OCI-LY7 (cell line): ENCODE data around the gene AGMO. TPM values are rescaled to one million over a fixed set of nuclear protein-coding genes. Genes with fewer than 3 reads are reported as not detected.

Experiments used
- BruUV-seq: library from RNA; stranded (reverse); fragments of 400-500 nt; replicated peaks from 2 replicates; lab custom pipeline; 2021; lab: Mats Ljungman, UMichigan
- CTCF ChIA-PET: fragments of 300-600 bp; sonication (Branson Sonifier 250); formaldehyde crosslinking; loops from one replicate; lab custom pipeline; 2022; ENCODE audit warnings: antibody characterized with exemption; ENCODE audit not compliant: unreplicated experiment; lab: Charles Lee
- POLR2A ChIA-PET: fragments of 300-600 bp; sonication (Branson Sonifier 250); formaldehyde crosslinking; loops from one replicate; lab custom pipeline; 2022; ENCODE audit warnings: antibody characterized with exemption; lab: Charles Lee
- DNase-seq: peaks from one replicate; pipeline ENCODE4 v3.0.0-alpha.2; 2015; ENCODE audit warnings: low spot score
- H2AFZ ChIP-seq: fragments of 200-600 bp; sonication (generic), shearing (Covaris generic); 2 replicates; pipeline ENCODE4 v1.6.1; 2014; ENCODE audit warnings: mild to moderate bottlenecking, antibody characterized with exemption, low read length, moderate library complexity
- H3K27ac ChIP-seq: fragments of 200-600 bp; sonication (generic); 2 replicates; pipeline ENCODE4 v1.5.1; 2014; ENCODE audit warnings: mixed run types, low read depth, mild to moderate bottlenecking, moderate library complexity, low read length, inconsistent platforms; ENCODE audit not compliant: poor library complexity, severe bottlenecking
- H3K36me3 ChIP-seq: fragments of 200-600 bp; sonication (generic); 2 replicates; pipeline ENCODE4 v1.6.1; 2014; ENCODE audit warnings: mild to moderate bottlenecking, antibody characterized with exemption, low read length, moderate library complexity, mixed read lengths; ENCODE audit not compliant: insufficient read depth
- H3K4me1 ChIP-seq: fragments of 200-600 bp; sonication (generic); 2 replicates; pipeline ENCODE4 v1.5.1; 2014; ENCODE audit warnings: mild to moderate bottlenecking, low read length; ENCODE audit not compliant: insufficient read depth, poor library complexity, severe bottlenecking
- H3K4me2 ChIP-seq: fragments of 200-600 bp; sonication (generic); 2 replicates; pipeline ENCODE4 v1.6.1; 2014; ENCODE audit warnings: mild to moderate bottlenecking, low read length
- H3K4me3 ChIP-seq: fragments of 200-600 bp; sonication (generic); 2 replicates; pipeline ENCODE4 v1.5.1; 2014; ENCODE audit warnings: mild to moderate bottlenecking, low read depth, low read length; ENCODE audit not compliant: poor library complexity, severe bottlenecking
- H3K79me2 ChIP-seq: fragments of 200-600 bp; sonication (generic); 2 replicates; pipeline ENCODE4 v1.6.1; 2016; ENCODE audit warnings: low read depth, mild to moderate bottlenecking, low read length, moderate library complexity, mixed read lengths; ENCODE audit not compliant: insufficient read depth
- H3K9me2 ChIP-seq: fragments of 200-600 bp; sonication (generic); 2 replicates; pipeline ENCODE4 v1.6.1; 2016; ENCODE audit warnings: mild to moderate bottlenecking, low read length, mixed read lengths; ENCODE audit not compliant: insufficient read depth
- H3K9me3 ChIP-seq: fragments of 200-600 bp; sonication (generic); 2 replicates; pipeline ENCODE4 v1.6.1; 2014; ENCODE audit warnings: mild to moderate bottlenecking, mixed run types, low read length, mixed read lengths
- H4K20me1 ChIP-seq: fragments of 200-600 bp; sonication (generic); 2 replicates; pipeline ENCODE4 v1.6.1; 2014; ENCODE audit warnings: mild to moderate bottlenecking, antibody characterized with exemption, low read length, moderate library complexity, mixed read lengths; ENCODE audit not compliant: insufficient read depth
- EZH2phosphoT487 ChIP-seq: fragments of 200-600 bp; sonication (generic); IDR thresholded peaks from 2 replicates; pipeline ENCODE4 v1.6.1; 2018; ENCODE audit warnings: low read depth, borderline replicate concordance, mild to moderate bottlenecking, mixed run types, antibody characterized with exemption, low read length, moderate library complexity, mixed read lengths
- intact Hi-C: fragments of 100-400 bp; cut with micrococcal nuclease; formaldehyde crosslinking; loops from one replicate; pipeline ENCODE4 v1.10.0; 2022; ENCODE audit not compliant: unreplicated experiment
- total RNA-seq, 2 experiments: library from RNA; depleted of rRNA in 1 of 2; stranded (reverse); fragments of >200 nt in 1 of 2; shearing (Covaris generic) in 1 of 2; gene quantifications; 2 replicates each; pipeline ENCODE4 v1.2.3, GENCODE V29; 2014 to 2022
- TF ChIP-seq, protein P1 (sequence below): fragments of 200-600 bp; sonication (generic); conservative IDR thresholded peaks from 2 replicates; pipeline ENCODE4 v1.5.1; 2014; ENCODE audit warnings: mild to moderate bottlenecking, antibody characterized with exemption, low read length, moderate library complexity, mixed read lengths

AGMO gene
- total RNA-seq, 2 experiments from 2014 or later: not detected

DNA sequence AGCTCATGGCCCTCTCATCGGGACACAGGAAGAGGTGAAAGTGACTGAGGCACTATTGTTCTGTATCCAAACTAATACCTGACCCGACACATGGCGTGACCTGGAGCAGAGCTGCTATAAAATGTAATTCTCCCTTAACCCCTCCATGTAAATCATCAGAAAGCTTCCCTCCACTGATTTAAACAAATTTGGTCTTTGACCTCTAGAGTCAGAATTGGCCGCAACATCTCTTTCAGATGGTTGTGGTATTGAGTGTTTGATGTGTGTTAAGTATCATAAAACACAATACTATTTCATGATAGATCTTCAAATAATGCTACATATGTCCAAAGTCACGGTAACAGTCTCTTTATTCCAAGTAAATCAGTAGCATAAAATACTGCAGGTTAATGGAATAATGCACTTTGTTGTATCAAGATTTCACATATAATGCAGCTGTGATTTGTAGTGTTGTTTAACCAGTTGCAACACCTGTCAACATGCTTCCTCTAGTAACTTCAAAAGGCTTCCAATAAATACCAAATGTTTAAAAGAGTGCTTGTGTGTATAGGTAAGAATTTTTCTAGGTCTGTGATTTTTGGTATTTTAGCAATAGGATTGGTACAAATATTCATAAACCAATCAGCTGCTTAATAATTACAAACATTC is 144.3 kb downstream of the AGMO start:
- TF ChIP-seq, protein P1, sequence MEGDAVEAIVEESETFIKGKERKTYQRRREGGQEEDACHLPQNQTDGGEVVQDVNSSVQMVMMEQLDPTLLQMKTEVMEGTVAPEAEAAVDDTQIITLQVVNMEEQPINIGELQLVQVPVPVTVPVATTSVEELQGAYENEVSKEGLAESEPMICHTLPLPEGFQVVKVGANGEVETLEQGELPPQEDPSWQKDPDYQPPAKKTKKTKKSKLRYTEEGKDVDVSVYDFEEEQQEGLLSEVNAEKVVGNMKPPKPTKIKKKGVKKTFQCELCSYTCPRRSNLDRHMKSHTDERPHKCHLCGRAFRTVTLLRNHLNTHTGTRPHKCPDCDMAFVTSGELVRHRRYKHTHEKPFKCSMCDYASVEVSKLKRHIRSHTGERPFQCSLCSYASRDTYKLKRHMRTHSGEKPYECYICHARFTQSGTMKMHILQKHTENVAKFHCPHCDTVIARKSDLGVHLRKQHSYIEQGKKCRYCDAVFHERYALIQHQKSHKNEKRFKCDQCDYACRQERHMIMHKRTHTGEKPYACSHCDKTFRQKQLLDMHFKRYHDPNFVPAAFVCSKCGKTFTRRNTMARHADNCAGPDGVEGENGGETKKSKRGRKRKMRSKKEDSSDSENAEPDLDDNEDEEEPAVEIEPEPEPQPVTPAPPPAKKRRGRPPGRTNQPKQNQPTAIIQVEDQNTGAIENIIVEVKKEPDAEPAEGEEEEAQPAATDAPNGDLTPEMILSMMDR: no peak
- no peak for TF ChIP-seq EZH2phosphoT487
- ChIA-PET CTCF (no interaction called here), POLR2A (no interaction called here)
- intact Hi-C loops: no loop called here
- no peak overlapping the region for H2AFZ ChIP-seq
- H3K4me1 ChIP-seq: no peaks in the 10 kb centered on the region
- H3K9me2 ChIP-seq: no peaks in the 10 kb centered on the region
- H3K27ac ChIP-seq: no peak overlapping the region
- DNase-seq: no peak
- BruUV-seq: no TSS peak
- no peaks in the 10 kb centered on the region for H3K9me3 ChIP-seq
- H3K4me2 ChIP-seq: no peak overlapping the region
- no peaks in the 10 kb centered on the region for H4K20me1 ChIP-seq
- H3K79me2 ChIP-seq: no peaks in the 10 kb centered on the region
- no peak overlapping the region for H3K4me3 ChIP-seq
- H3K36me3 ChIP-seq: no peaks in the 10 kb centered on the region

DNA sequence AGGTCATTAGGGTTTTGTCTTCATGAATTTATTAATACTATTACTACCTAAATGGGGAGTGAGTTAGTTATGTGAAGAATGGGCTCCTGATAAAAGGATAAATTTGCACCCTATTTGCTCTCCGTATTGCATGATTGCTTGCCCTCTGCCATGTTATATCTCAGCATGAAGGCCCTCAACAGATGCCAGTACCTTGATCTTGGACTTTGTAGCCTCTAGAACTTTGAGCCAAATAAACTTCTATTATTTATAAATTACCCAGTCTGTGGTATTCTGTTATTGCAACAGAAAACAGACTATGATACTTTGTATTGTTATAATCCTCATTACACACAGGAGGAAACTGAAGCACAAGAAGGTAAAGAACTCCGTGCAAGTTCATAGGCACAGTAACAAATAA is 150.8 kb downstream of the AGMO start:
- ChIA-PET POLR2A (no interaction called here), CTCF (no interaction called here)
- Histone ChIP-seq H3K9me2 (no peaks in the 10 kb centered on the region), H3K36me3 (no peaks in the 10 kb centered on the region), H3K27ac (no peak overlapping the region), H4K20me1 (no peaks in the 10 kb centered on the region), H3K9me3 (no peaks in the 10 kb centered on the region), H2AFZ (no peak overlapping the region), H3K79me2 (no peaks in the 10 kb centered on the region), H3K4me2 (no peak overlapping the region), H3K4me3 (no peak overlapping the region), H3K4me1 (no peaks in the 10 kb centered on the region)
- DNase-seq: no peak
- intact Hi-C loops: no loop called here
- TF ChIP-seq, protein P1: no peak
- TF ChIP-seq EZH2phosphoT487: no peak
- no TSS peak for BruUV-seq

DNA sequence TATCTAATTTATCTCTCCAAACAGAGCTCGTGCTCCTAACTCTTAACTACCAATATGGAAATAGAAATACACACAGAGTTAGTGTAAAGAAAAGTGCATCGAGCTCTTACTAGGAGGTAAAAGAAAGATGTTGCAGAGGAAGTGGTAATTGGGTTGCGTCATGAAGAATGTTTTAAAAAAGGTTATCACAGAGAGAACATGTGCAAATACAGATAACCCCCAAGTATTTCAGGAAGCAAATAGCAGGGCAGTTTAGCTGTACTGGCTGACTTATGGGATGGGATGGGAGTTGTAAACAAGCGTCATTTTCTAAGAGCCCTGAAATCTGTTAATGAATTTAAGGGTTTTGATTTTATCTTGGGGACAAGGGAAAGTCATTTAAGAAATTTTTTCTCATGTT is 153.9 kb downstream of the AGMO start:
- no peaks in the 10 kb centered on the region for H3K9me3 ChIP-seq
- ChIA-PET CTCF (no interaction called here), POLR2A (interaction anchor here (1.0 kb wide), 1 partner anchor 16 kb away, joined by 3 read pairs; no protein-coding TSS in a partner anchor)
- H3K9me2 ChIP-seq: no peaks in the 10 kb centered on the region
- TF ChIP-seq, protein P1: no peak
- no peak for TF ChIP-seq EZH2phosphoT487
- no peak overlapping the region for H3K4me2 ChIP-seq
- H3K27ac ChIP-seq: no peak overlapping the region
- no peak overlapping the region for H3K4me3 ChIP-seq
- no peaks in the 10 kb centered on the region for H4K20me1 ChIP-seq
- H2AFZ ChIP-seq: no peak overlapping the region
- BruUV-seq: no TSS peak
- H3K4me1 ChIP-seq: no peaks in the 10 kb centered on the region
- no peak for DNase-seq
- H3K79me2 ChIP-seq: no peaks in the 10 kb centered on the region
- no peaks in the 10 kb centered on the region for H3K36me3 ChIP-seq
- intact Hi-C loops: no loop called here
